Effector memory CD4-positive, alpha-beta T cell (primary cell): Measurements from ENCODE around the gene RBM28.

ENCODE experiments used
- DNase-seq, 3 donors: peaks; one replicate each; pipeline ENCODE4 v3.0.0-alpha.2; 2020
- H3K27ac ChIP-seq: 2 replicates; pipeline ENCODE4 v1.7.0; 2013; ENCODE audit warnings: mild to moderate bottlenecking, low read length, moderate library complexity; ENCODE audit not compliant: insufficient read depth, poor library complexity, severe bottlenecking
- H3K27me3 ChIP-seq: replicated peaks from 2 replicates; pipeline ENCODE4 v1.7.0; 2013; ENCODE audit warnings: mild to moderate bottlenecking, low read length; ENCODE audit not compliant: insufficient read depth, control insufficient read depth, poor library complexity, severe bottlenecking
- H3K36me3 ChIP-seq: 2 replicates; pipeline ENCODE4 v1.7.0; 2013; ENCODE audit warnings: mild to moderate bottlenecking, low read length, moderate library complexity; ENCODE audit not compliant: control insufficient read depth, insufficient read depth
- H3K4me1 ChIP-seq: 2 replicates; pipeline ENCODE4 v1.7.0; 2013; ENCODE audit warnings: low read length, mild to moderate bottlenecking; ENCODE audit not compliant: control insufficient read depth, insufficient read depth, poor library complexity, severe bottlenecking
- H3K4me3 ChIP-seq: 2 replicates; pipeline ENCODE4 v1.7.0; 2013; ENCODE audit warnings: low read length, low read depth, mild to moderate bottlenecking; ENCODE audit not compliant: insufficient read depth, poor library complexity, severe bottlenecking
- H3K9me3 ChIP-seq: 2 replicates; pipeline ENCODE4 v1.7.0; 2013; ENCODE audit warnings: mild to moderate bottlenecking, low read length, moderate library complexity; ENCODE audit not compliant: control insufficient read depth

RBM28 gene

DNA sequence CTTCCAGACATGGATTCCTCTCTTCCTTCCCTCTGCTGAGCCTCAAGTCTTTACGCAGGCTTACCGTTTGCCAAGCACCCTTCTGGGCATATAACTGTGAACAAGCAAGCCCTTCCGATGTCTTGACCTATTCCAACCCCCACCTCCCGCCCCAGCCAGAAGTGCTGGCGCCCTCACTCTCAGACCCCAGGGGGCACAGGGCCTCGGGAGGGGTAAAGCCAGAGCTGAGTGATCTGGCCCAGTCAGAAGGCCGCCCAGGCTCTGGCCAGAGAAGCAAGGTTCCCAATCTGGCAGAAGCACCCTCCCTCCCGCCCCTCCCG, 16.6 kb upstream of the RBM28 start:
- Histone ChIP-seq H3K9me3 (no peaks in the 10 kb centered on the region), H3K4me1 (peaks cover 6% of the 10 kb centered on the region), H3K27me3 (no peaks in the 10 kb centered on the region), H3K27ac (no peak overlapping the region), H3K4me3 (no peak overlapping the region), H3K36me3 (no peaks in the 10 kb centered on the region)
- DNase-seq: no peak

DNA sequence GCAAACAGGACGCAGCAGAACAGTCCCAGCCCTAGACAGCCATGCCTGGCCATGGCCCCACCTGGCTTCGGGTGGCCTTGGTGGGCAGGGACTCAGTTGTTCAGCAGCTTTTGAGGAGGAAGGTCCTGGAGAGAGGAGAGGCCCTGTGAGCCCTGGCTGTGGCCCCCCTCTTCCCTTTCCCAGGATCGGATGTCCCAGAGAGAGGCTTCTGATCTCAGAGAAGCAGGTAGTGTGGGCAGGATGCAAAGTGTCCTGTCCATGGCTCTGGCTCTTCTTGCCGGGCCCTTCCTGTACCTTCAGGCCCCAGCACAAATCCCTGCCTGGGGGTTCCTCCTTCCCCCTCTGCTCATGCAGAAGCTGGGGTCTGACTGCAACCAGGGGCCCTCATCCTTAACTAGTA, 16.2 kb upstream of the RBM28 start:
- DNase-seq: no peak
- no peaks in the 10 kb centered on the region for H3K9me3 ChIP-seq
- H3K27ac ChIP-seq: no peak overlapping the region
- H3K4me1 ChIP-seq: peaks cover 6% of the 10 kb centered on the region
- no peaks in the 10 kb centered on the region for H3K27me3 ChIP-seq
- no peaks in the 10 kb centered on the region for H3K36me3 ChIP-seq
- no peak overlapping the region for H3K4me3 ChIP-seq

DNA sequence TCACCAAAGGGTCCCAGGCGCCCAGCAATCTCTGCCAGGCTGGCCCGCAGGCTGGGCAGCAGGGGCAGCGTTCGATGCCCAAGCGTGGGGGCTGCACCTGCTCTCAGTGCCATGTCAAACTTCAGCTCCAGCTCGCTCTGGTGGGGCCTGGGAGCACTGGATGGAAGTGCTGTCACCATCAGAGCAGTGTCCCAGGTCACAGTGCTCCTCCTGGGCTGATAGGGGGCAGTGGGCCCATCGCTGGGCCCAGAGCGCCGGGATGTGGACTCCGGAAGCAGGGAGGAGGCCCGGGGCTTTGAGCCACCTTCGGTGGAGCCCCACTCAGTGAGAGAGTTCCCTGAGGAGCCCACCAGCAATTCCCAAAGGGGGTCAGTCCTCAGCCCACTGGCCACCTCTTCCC, 15.6 kb upstream of the RBM28 start:
- Histone ChIP-seq H3K27me3 (no peaks in the 10 kb centered on the region), H3K4me1 (peaks cover 6% of the 10 kb centered on the region), H3K36me3 (no peaks in the 10 kb centered on the region), H3K27ac (no peak overlapping the region), H3K9me3 (no peaks in the 10 kb centered on the region), H3K4me3 (no peak overlapping the region)
- no peak for DNase-seq

DNA sequence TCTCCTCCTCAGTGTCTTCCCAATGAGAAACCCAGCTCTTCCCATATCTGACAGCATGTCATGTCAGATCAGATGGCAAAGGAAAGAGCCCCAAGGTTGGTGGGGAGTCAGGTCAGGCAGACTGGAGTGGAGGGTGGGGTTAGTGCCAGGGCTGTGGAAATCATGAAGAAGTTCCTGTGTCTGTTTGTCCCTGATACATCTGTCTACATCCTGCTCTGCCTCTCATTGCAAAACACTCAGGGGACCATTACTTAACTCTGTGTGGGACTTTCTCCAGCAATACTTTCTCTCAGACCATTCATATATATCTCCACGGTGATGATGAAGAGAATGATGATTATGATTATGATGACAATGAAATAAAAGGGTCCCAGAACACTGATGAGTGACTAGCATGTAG, 14.5 kb upstream of the RBM28 start:
- DNase-seq: no peak
- Histone ChIP-seq H3K4me1 (peaks cover 6% of the 10 kb centered on the region), H3K27me3 (no peaks in the 10 kb centered on the region), H3K27ac (no peak overlapping the region), H3K36me3 (no peaks in the 10 kb centered on the region), H3K4me3 (no peak overlapping the region), H3K9me3 (no peaks in the 10 kb centered on the region)

DNA sequence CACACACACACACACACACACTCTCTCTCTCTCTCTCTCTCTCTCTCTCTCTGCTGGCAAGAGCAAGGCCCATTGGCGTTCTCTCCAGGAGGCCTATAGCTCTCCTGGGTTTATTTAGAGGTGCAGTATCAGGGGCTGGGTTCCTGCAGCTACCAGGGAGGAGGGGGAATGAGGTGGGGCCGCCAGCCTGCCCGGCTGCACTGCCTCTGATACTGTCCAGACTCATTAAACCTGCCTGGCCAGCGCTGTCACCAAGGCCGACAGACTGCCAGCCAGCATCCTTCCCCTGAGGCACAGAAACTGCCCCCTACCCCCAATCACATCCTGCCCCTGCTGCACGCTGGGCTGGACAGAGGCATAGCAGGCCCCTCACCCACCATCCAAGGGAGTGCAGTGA, 13.5 kb upstream of the RBM28 start:
- no peaks in the 10 kb centered on the region for H3K36me3 ChIP-seq
- peaks cover 9% of the 10 kb centered on the region for H3K4me1 ChIP-seq
- no peak overlapping the region for H3K4me3 ChIP-seq
- peaks cover 6% of the 10 kb centered on the region for H3K27me3 ChIP-seq
- H3K9me3 ChIP-seq: no peaks in the 10 kb centered on the region
- no peak for DNase-seq
- H3K27ac ChIP-seq: no peak overlapping the region

DNA sequence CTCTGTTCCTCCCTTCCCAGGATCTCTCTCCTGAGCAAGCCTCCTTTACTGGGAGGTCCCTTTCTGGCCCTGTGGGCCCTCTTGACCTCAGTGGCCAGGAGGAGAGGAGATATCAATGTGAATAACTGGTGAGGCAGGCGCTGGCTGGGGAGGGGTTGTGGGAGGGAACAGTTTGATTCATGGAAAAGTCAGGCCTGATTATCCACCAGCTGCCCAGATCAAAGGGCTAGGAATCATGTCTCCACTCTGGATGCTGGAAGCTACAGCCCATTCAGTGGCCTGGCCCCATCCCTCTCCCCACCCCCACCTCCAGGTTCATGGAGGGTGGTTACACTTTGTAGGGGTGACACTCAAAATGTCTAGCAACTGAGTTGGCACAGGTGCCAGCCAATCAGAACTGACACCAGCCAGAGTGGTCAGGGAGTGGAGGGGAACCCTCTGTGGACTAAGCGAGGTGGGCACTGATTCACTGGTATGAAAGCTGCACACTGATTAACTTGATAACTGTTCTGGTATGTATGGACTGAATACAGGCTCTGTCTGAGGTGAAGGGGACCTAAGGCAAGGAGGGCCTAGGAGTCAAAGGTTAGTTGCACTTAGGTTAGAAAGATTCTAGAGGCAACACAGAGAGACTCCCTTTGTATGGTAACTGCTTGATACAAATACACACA, 13.0 kb upstream of the RBM28 start:
- no peak overlapping the region for H3K4me3 ChIP-seq
- peaks cover 8% of the 10 kb centered on the region for H3K27me3 ChIP-seq
- no peak for DNase-seq
- H3K9me3 ChIP-seq: no peaks in the 10 kb centered on the region
- H3K27ac ChIP-seq: no peak overlapping the region
- H3K4me1 ChIP-seq: peaks cover 12% of the 10 kb centered on the region
- no peaks in the 10 kb centered on the region for H3K36me3 ChIP-seq

DNA sequence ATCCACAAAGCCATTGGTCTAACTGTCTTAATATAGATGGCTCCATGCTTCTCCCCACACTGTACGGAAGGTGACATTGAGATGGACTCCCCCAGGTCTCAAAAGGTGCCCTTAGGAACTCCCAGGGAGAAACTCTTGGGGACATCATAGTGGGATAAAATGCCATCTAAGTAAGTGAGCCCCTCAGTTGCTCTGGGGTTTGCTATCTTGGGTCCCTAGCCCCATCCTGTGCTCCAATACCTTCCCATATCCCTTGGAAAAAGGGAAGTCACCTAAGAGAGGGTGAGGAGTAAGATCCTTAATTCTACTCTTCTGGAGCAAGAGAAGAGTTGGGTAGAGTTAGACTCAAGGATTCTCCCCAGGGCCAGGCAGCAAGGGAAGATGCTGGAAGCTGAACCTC, 9.9 kb upstream of the RBM28 start:
- peaks cover 11% of the 10 kb centered on the region for H3K4me1 ChIP-seq
- H3K27ac ChIP-seq: no peak overlapping the region
- DNase-seq: no peak
- no peaks in the 10 kb centered on the region for H3K36me3 ChIP-seq
- no peak overlapping the region for H3K4me3 ChIP-seq
- H3K9me3 ChIP-seq: no peaks in the 10 kb centered on the region
- H3K27me3 ChIP-seq: peaks cover 14% of the 10 kb centered on the region

DNA sequence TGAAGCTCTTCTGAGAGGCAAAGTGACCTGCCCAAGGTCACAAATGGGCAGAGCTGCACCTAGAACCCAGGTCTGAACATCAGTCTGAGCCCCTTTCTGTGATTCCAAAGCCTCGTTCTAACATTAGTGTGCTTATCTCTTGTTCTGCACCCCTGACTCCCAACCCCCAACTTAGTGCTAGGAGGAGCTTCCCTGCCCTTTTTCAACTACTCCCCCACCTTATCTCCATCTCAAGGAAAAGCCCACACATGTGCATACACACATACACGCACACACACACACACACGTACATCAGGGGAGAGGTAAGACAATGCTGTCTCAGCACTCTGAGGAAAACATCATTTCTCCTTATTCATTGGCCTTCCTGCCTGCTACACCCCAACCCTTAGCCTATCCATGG, 9.5 kb upstream of the RBM28 start:
- no peak overlapping the region for H3K27ac ChIP-seq
- peaks cover 14% of the 10 kb centered on the region for H3K27me3 ChIP-seq

DNA sequence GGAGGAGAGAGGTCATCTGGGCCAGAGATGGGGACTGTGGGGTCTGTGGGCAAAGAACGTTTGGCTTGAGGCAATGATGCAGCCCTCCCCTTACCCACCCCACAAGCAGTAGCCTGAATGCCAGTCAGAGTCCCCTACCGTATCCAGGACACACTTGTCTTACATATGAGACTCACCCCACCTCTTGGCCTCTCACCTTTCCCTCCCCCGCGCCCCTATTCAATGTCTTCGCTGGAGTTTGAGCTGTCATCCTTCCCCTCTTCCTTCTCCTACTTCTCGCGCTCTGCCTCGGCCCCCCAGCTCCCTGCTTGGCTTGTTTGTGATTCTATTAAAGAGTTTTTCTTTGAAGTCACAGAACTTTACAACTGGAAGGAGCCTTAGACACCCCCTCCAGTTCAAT, 8.9 kb upstream of the RBM28 start:
- no peak for DNase-seq
- H3K27me3 ChIP-seq: peaks cover 14% of the 10 kb centered on the region
- H3K27ac ChIP-seq: no peak overlapping the region
- H3K4me3 ChIP-seq: no peak overlapping the region
- no peaks in the 10 kb centered on the region for H3K36me3 ChIP-seq
- H3K4me1 ChIP-seq: peaks cover 11% of the 10 kb centered on the region
- no peaks in the 10 kb centered on the region for H3K9me3 ChIP-seq

More for the DNA sequence above, 9.5 kb upstream of the RBM28 start:
- Histone ChIP-seq H3K9me3 (no peaks in the 10 kb centered on the region), H3K4me3 (no peak overlapping the region), H3K4me1 (peaks cover 11% of the 10 kb centered on the region), H3K36me3 (no peaks in the 10 kb centered on the region)
- no peak for DNase-seq

DNA sequence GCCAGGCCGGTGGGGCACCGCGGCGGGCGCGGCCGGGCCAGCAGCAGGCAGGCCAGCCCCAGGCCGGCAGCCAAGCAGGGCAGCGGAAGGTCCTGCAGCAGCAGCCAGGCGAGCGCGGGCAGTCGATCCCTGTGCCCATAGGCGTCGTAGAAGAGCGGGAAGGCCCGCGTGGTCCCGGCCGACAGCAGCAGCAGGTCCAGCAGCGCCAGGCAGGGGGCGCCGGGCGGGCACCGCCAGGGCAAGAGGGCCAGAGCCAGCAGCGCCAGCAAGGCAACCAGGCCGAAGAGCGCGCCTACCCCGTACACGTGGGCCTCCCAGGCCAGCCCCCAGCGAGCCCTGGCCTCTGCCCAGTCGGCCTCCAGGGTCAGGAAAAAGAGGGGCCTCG, 8.4 kb upstream of the RBM28 start:
- peaks cover 14% of the 10 kb centered on the region for H3K27me3 ChIP-seq
- H3K9me3 ChIP-seq: no peaks in the 10 kb centered on the region
- no peaks in the 10 kb centered on the region for H3K36me3 ChIP-seq
- H3K27ac ChIP-seq: no peak overlapping the region
- H3K4me3 ChIP-seq: no peak overlapping the region
- H3K4me1 ChIP-seq: peaks cover 11% of the 10 kb centered on the region
- DNase-seq: no peak
